AG04450 (cell line): ENCODE measurements around the gene RGPD3. TPM values are rescaled to one million over a fixed set of nuclear protein-coding genes. Genes with fewer than 3 reads are reported as not detected.
"Not testable (repeated sequence)": the region's sequence is repeated elsewhere in the genome, so short reads cannot be mapped to it uniquely, and the experiment has no call there.

ENCODE experiments used
- CTCF ChIA-PET: fragments of 300-600, 350-600 bp; formaldehyde crosslinking; extraction: SDS; loops from one replicate; lab custom pipeline; 2022; ENCODE audit warnings: antibody characterized with exemption, inconsistent platforms; lab: Charles Lee
- POLR2A ChIA-PET: fragments of 350-600 bp; formaldehyde crosslinking; extraction: SDS; loops from one replicate; lab custom pipeline; 2021; ENCODE audit warnings: antibody characterized with exemption, inconsistent platforms; lab: Yijun Ruan, JAX
- DNase-seq: peaks from one replicate; pipeline ENCODE4 v3.0.0-alpha.2; 2011; ENCODE audit warnings: low read depth, low spot score
- H3K27ac ChIP-seq: one replicate; pipeline ENCODE4 v1.5.1; 2012; ENCODE audit warnings: low read depth, low read length, control low read depth
- H3K27me3 ChIP-seq: one replicate; pipeline ENCODE4 v1.6.0; 2012; ENCODE audit warnings: low read length; ENCODE audit not compliant: control insufficient read depth, insufficient read depth
- H3K4me3 ChIP-seq: 2 replicates; pipeline ENCODE4 v1.5.1; 2011; ENCODE audit warnings: mild to moderate bottlenecking, low read depth, low read length, control low read depth
- H3K9me3 ChIP-seq: 2 replicates; pipeline ENCODE4 v1.5.1; 2012; ENCODE audit warnings: low read length; ENCODE audit not compliant: control insufficient read depth, insufficient read depth
- polyA plus RNA-seq: library from polyadenylated mRNA; depleted of rRNA; stranded (reverse); fragments of >200 nt; gene quantifications from 2 replicates; pipeline ENCODE4 v1.2.3, GENCODE V29; 2011
- TF ChIP-seq, protein P1 (sequence below): IDR thresholded peaks from 2 replicates; pipeline ENCODE4 v1.5.1; 2011; ENCODE audit warnings: low read depth, low read length, control low read depth, inconsistent platforms

The RGPD3 gene
- polyA plus RNA-seq, 1 experiment: 0.15 TPM

GRCh38 chr2:106369182-106369581, 99.0 kb downstream of the RGPD3 start:
- H3K27ac ChIP-seq, POLR2A ChIA-PET, H3K9me3 ChIP-seq, H3K4me3 ChIP-seq, CTCF ChIA-PET, DNase-seq, H3K27me3 ChIP-seq: not testable (repeated sequence)

- CTCF ChIA-PET: interaction anchor here (1.0 kb wide), 2 partner anchors 216 to 262 kb away, joined by 3 to 4 read pairs; no protein-coding TSS in a partner anchor
- POLR2A ChIA-PET: no interaction called here
- Histone ChIP-seq H3K27me3 (no peaks in the 10 kb centered on the region), H3K27ac (no peak overlapping the region), H3K4me3 (no peak overlapping the region), H3K9me3 (no peaks in the 10 kb centered on the region)
- DNase-seq: no peak
- TF ChIP-seq, protein P1, sequence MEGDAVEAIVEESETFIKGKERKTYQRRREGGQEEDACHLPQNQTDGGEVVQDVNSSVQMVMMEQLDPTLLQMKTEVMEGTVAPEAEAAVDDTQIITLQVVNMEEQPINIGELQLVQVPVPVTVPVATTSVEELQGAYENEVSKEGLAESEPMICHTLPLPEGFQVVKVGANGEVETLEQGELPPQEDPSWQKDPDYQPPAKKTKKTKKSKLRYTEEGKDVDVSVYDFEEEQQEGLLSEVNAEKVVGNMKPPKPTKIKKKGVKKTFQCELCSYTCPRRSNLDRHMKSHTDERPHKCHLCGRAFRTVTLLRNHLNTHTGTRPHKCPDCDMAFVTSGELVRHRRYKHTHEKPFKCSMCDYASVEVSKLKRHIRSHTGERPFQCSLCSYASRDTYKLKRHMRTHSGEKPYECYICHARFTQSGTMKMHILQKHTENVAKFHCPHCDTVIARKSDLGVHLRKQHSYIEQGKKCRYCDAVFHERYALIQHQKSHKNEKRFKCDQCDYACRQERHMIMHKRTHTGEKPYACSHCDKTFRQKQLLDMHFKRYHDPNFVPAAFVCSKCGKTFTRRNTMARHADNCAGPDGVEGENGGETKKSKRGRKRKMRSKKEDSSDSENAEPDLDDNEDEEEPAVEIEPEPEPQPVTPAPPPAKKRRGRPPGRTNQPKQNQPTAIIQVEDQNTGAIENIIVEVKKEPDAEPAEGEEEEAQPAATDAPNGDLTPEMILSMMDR: no peak
Observed at GRCh38 chr2:106366204-106366885, 101.9 kb downstream of the RGPD3 start.

- POLR2A ChIA-PET: no interaction called here
- CTCF ChIA-PET: no interaction called here
- Histone ChIP-seq H3K4me3 (no peak overlapping the region), H3K27me3 (no peaks in the 10 kb centered on the region), H3K27ac (no peak overlapping the region), H3K9me3 (no peaks in the 10 kb centered on the region)
- TF ChIP-seq, protein P1: no peak
- no peak for DNase-seq
Observed at GRCh38 chr2:106363791-106364190, 104.4 kb downstream of the RGPD3 start.

DNA sequence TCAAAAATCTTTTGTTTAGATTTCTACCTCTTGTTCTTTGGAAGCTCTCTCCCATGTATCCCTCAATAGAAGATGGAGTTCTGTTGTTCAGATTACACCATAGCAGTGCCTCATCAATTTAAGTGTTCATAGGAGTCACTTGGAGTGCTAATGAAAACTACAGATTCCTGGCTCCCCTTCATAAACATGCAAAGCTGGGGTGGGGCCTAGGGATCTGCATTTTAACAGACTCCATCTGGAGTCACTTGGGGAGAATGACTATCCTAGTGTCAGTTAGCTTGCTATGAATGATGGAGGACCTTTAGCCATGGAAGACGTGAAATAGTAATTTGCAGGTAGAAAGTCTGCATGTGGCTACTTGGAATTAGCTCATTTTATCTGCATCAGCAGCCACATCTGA, 105.4 kb downstream of the RGPD3 start:
- DNase-seq: no peak
- TF ChIP-seq, protein P1: no peak
- Histone ChIP-seq H3K27me3 (no peaks in the 10 kb centered on the region), H3K9me3 (no peaks in the 10 kb centered on the region), H3K4me3 (no peak overlapping the region), H3K27ac (no peak overlapping the region)
- CTCF ChIA-PET: no interaction called here
- POLR2A ChIA-PET: no interaction called here

DNA sequence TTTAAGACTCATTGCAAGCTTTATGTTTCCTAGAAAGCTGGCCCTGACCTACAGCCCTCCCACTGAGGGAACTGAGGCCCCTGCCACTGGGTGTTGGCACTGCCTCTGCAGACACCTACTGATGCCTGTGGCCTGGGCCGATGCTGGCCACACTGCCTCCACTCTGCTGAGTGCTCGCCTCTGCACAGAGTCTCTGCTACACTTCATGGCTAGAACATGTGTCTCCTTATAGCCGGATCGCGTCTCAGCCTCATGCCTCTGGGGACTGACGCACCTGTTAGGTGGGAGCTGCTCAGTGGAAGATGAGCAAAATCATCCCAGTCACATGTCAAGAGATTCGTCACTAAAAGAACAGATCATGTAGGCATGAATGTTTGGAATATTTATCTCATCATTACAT, 108.7 kb downstream of the RGPD3 start:
- POLR2A ChIA-PET: no interaction called here
- no peaks in the 10 kb centered on the region for H3K9me3 ChIP-seq
- no peak overlapping the region for H3K27ac ChIP-seq

More for the DNA sequence above, 108.7 kb downstream of the RGPD3 start:
- H3K27me3 ChIP-seq: no peaks in the 10 kb centered on the region
- TF ChIP-seq, protein P1: no peak
- DNase-seq: no peak
- CTCF ChIA-PET: no interaction called here
- H3K4me3 ChIP-seq: no peak overlapping the region
